HG02610 (cell line): ENCODE results near the gene C4orf33.
A peak's percentile ranks its signal among the peaks of the same experiment; 100 is the strongest.
"Not testable (repeated sequence)": the region's sequence is repeated elsewhere in the genome, so short reads cannot be mapped to it uniquely, and the experiment has no call there.

Source experiments
- ATAC-seq: cut with Tn5 transposase; IDR thresholded peaks from one replicate; pipeline ENCODE4 v1.9.1; 2021; ENCODE audit warnings: mild to moderate bottlenecking, moderate library complexity; ENCODE audit not compliant: unreplicated experiment

C4orf33 gene, protein sequence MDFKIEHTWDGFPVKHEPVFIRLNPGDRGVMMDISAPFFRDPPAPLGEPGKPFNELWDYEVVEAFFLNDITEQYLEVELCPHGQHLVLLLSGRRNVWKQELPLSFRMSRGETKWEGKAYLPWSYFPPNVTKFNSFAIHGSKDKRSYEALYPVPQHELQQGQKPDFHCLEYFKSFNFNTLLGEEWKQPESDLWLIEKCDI

DNA sequence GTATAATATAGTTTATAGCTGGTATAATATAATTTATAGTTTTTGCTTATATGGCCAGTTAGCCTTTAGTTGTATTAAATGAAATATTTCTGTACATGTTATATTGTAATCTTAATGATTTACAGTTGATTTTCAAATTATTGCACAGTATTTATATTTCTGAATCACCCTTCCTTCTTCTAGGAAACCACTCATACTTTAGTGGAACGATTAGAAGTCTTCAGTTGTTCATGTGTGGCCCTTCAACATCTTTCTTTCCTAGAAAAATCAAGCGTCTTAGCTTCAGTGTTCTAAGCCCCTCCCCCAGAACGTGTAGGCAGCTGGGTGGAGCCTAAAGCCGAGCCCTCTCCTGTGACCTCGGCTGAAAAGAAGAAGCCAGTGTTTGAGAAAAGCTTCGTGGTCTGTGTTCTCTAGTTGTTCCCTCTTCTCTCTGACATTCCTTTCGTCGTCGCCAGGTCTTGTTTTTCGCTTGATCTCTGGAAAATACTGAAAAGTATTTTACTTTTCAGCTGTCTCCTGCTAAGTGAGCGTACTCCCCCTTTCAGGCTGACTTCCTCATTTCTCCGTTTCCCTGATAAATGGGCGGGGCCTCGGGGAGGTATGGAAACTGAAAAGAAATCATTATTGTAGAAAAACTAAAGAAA lies at the start of gene C4orf33:
Gene C4orf33 (plus strand): TSS at position 342 of the 644 bp plus-strand sequence. CDS start 6,459 bp downstream, outside the sequence.
- ATAC-seq = peak; percentile 45

DNA sequence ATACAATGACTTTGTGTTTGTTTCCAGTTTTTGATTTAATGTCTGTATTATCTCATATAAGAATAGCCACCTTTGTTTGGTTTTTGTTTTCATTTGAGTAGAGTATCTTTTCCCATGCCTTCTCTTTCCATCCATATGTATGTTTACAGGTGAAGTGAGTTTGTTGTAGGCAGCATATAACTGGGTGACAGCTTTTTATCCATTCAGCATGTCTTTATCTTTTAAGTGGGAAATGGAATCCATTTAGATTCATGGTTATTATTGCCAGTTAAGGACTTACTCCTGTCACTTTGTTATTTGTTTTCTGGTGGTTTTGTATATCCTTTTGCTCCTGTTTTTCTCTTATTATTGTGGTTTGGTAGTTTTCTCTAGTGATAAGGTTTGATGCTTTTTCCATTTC lies 36.9 kb upstream of the C4orf33 start:
- ATAC-seq = no peak

DNA sequence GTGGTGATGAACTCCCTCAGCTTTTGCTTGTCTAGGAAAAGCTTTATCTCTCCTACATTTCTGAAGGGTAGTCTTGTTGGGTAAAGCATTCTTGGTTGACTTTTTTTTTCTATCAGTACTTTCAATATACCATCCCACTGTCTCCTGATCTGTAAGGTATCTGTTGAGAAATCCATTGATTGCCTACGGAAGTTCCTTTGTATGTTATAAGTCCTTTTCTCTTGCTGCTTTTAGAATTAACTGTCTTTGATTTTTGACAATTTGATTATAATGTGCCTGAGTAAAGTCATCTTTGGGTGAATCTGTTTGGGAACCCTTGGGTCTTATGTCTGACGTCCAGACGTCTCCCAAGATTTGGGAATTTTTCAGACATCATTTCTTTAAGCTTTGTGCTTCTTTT lies 33.4 kb upstream of the C4orf33 start:
- no peak for ATAC-seq

DNA sequence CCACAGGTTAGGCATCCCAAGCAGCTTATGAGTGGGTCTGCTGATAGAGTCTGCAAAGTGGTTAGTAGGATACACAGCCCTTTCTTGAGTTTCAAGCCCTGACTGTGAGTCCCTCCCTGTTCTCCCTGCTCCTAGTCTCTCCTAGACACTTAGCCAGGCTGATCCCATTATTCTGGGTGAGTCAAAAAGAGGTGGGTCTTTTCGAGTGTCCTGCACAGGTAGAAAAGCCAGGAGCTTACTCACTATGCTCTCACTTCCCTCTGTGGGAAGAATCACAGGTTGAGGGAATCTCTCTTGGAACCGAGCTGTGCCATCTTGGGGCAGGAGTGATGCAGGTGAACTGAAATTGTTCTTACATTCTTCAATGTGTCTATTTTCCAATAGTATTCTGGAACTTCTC lies 32.3 kb upstream of the C4orf33 start:
- ATAC-seq = no peak

DNA sequence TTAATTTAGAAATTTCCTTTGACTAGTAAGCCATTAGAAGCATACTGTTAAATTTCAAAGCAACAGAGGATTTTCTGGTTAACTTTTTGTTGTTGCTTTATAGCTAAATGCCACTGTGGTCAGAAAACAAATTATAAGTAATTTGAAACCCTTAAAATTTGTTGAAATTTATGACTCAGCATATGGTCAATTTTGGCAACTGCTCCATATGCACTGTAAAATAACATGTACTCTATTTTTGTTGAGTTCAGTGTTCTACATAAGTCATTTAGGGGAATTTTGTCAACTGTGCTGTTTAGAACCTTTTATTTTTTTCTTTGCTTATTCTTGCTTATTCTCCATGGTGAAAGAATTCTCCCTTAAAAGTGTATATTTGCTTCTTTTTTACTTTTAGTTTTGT lies 31.2 kb upstream of the C4orf33 start:
- ATAC-seq = no peak

DNA sequence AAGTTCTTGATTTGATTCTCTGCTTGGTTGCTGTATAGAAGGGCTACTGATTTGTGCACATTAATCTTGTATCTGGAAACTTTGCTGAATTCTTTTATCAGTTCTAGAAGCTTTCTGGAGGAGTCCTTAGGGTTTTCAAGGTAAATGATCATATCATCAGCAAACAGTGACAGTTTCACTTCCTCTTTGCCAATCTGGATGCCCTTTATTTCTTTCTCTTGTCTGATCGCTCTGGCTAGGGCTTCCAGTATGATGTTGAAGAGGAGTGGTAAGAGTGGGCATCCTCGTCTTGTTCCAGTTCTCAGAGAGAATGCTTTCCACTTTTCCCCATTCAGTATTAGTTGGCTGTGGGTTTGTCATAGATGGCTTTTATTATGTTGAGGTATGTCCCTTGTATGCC lies 26.4 kb upstream of the C4orf33 start:
- not testable (repeated sequence) for ATAC-seq

DNA sequence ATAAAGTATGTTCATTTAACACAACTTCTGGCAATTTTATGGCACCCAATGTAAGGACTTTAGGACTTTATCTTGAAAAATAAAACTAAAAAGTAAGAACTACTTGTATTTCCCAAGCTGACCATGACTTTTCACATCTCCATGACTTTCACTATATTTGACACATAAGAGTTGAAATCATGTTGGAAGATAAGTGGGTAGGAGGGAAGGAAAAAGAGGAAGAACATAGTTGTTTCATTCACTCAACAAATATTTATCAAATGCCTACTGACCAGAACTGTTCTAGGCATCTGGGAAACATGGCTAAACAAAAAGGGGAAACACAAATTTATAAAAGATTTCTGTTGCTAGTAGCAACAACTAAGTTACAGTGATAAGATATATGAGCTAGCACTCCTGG lies 18.6 kb upstream of the C4orf33 start:
- no peak for ATAC-seq

DNA sequence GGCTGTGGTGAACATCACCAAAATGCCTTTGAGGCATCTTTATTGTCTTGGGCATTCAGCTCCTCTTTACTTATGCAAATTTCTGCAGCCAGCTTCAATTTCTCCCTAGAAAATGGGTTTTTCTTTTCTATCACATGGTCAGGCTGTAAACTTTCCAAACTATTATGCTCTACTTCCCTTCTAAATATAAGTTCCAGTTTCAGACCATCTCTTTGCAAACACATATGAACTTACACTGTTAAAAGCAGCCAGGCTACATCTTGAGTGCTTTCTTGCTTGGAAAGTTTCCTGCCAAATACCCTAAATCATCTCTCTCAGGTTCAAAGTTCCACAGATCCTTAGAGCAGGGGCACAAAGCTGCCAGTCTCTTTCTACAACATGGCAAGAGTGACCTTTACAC lies 15.8 kb upstream of the C4orf33 start:
- no peak for ATAC-seq

DNA sequence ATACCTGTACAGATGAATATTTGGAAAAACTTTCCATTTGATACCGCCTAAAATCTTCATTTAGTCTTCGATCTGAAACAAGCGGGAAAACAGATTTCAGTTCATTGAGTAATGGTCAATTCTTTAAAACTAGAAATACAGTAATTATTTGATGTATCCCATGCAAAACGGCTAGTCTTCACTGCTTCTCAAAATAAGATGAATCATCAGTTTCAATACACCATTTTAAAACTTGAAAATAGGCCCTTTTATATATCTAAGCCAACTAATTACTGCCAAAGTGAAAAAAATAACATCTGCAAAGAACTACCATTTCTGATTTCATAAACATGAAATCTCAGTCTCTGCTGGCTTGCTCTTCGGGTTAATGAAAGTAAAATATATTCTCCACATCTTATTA lies 13.7 kb upstream of the C4orf33 start:
- ATAC-seq = no peak

DNA sequence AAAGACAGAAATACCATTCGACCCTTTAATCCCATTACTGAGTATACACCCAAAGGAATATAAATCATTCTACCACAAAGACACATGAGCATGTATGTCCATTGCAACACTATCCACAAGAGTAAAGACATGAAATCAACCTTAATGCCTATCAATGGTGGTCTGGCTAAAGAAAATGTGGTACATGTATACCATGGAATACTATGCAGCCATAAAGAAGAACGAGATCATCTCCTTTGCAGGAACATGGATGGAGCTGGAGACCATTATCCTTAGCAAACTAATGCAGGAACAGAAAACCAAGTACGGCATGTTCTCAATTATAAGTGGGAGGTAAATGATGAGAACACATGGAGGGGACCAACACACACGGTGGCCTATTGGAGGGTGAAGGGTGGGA lies 10.5 kb upstream of the C4orf33 start:
- ATAC-seq = no peak

DNA sequence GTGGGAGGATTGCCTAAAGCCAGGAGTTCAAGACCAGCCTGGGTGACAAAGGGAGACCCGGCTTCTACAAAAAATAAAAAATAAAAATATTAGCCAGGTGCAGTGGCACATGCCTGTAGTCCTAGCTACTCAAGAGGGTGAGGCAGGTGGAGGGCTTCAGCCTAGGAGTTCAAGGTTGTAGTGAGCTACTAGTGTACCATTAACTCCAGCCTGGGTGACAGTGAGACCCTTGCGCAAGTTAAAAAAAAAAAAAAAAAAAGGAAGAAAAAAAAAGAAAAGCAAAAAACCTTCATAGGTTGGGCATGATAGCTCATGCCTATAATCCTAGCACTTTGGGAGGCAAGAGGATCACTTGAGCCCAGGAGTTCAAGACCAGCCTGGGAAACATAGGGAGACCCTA lies 8.4 kb upstream of the C4orf33 start:
- no peak for ATAC-seq

DNA sequence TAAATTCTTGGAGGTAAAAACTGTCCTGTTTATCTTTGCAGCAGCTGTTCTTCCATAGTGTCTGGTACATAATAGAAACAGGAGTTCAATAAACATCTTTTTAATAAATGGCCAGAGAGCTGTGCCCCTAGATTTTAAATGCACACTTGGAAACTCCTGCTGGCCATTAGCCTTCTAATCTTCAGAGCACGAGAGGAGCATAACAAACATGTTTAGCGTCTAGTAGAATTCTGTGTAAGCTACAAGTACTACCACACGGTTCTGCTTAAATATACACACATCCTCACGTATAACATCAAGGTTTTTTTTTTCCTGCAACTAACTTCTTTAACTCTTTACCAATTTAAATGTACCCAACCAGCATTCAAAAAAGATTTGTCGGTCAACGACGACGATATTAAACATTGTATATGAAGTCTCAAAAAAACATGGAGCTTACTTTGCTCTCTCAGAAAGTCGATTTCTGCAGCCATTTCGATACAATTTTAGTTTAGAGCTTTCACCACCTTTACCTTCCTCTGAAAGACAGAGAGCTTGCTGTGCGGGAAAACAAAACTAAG lies 3.2 kb upstream of the C4orf33 start:
- ATAC-seq = no peak

DNA sequence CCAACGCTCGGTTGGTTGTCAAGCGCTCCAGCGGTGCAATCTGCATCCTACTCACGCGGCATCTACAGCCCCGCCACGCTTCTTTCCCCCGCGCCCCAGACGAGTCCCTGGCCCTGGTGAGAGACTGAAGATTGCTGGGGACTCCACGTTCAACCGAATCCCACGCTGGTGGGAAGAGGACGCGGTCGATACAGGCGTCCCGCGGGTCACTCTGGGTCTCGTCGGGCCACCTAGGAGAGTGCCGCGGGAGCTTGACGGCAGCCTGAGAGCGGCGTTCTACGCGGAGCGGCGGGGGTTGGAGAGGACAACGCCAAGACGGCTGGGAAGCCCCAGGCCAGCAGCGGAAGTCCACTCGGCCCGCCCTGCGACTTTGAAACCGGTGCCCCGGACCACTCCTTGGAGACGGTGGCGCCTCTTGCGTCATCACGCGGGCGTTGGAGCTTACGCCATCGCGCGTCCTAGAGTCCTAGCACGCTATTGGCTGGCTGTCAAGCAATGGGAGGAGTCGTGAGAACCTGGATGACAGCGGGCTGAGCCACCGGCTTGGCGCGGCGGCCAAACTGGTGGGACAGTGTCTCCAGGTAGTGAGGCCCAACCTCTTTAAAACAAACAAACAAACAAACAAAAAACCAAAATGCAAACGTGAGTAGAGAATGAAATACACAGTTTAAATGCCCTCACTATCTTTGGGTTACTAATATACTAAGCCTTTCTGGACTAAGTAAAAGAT lies 2.6 kb upstream of the C4orf33 start, which contains the start of gene SCLT1:
Gene SCLT1 (minus strand): TSS at position 349 of the 730 bp plus-strand sequence. CDS start 436 bp downstream, outside the sequence.
- ATAC-seq = peak; percentile 93

DNA sequence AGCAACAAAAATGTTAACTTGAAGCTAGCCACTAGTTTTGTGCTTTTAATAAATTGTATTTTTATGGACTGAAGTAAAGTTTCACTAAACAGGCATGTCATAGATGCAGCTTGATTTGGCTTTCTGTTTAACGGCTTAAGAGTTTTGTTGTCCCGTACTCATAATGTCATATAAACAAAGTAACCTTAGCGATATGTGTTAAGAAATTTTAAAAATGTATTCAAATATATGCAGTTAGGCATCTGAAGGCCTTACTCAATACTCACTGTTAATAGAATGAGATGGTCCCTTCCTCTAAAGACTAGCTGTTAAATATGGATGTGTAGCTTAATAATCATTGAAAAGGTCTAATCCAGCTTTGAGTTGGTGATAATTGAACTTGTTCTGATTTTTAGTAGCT lies 1.6 kb upstream of the C4orf33 start:
- no peak for ATAC-seq

DNA sequence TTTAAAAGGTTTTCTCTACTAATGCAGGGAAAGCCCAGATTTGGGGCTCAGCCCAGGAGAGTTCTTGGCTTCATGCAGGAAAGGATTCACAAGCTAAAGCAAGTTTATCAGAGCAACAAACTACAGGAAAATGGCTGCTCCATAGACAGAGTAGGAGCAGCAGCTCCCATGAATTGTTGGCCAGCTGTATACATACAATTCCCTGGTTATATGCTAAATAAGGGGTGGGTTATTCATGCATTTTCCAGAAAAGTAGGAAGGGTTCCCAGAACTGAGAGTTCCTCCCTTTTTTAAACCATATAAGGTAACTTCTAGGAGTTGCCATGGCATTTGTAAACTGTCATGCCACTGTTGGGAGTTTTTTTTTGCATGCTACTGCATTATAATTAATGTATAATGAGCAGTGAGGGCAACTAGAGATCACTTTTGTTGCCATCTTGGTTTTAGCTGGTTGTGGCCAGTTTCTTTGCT lies 2.6 kb downstream of the C4orf33 start:
- ATAC-seq = no peak

DNA sequence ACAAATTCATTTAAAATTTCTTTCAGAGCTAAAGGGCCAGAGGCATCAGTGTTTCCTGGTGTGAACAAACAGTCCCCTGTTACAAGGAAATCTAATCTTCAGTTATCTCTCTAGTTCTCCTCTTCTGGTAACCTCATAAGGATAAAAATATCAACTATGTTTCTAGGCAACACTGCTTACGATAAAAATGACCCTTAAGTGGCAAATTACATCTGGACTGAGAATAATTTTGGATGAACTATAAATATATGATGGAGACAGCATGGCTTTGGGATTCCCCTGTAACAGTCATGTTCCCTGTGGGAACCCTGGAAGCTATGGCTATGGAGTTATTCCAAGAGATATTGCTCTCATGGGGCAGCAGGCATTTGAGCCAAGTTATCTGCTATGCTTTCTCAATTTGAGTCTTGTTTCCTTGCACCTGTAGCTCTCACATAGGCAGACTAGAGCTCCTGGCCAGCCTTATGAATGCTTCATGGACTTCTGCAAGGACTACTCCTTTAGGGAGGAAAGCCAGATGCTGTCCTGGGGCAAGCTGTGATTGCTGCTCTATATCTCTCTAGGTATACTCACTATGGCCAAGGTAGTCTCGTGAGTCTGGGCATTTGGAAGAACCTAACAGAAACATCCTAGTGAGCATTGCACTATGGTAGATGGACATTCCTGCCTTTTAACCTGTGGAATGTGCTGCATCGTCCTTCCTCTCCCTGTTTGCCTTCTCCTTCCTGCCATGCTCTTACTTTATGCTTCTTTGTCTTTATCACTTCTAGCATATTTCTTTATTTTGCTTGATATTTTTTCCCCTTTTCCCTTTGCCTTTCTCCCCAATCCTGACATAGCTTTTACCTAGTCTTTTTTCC lies 14.2 kb downstream of the C4orf33 start:
- ATAC-seq = no peak

DNA sequence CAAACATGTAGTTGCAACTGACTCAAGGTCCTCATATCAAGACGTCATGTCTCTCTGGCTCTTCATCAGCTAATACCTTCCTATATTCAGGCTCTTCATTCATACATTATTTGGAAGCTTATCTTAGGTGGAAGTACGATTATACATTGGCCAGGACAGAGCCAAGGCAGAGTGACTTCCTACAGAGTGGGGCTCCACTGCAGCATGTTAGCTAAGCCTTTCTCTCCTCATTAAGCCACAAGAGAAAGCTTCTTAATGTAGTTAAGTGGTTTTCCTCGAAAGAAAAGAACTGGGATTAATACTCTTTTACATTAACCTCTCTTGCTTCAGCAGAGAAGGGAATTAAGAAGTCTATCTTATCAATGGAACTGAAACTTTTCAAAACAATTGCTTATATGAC lies 15.0 kb downstream of the C4orf33 start:
- no peak for ATAC-seq

DNA sequence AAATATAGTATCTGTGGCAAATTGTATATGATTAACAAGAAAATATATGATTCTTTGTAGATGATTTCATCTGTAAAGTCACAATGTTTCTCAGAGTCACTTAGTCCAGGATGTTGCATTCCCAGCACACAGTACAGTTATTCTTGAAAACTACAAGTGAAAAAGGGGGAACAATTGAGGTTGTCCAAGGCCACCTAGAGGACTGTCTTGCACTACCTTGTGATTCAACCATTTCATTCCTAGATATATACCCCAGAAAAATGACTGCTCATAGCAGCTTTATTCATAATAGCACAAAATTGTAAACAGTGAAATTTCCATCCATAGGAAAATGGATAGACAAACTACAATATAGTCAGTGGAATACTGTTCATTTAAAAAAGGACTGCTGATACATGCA lies 16.0 kb downstream of the C4orf33 start:
- no peak for ATAC-seq

DNA sequence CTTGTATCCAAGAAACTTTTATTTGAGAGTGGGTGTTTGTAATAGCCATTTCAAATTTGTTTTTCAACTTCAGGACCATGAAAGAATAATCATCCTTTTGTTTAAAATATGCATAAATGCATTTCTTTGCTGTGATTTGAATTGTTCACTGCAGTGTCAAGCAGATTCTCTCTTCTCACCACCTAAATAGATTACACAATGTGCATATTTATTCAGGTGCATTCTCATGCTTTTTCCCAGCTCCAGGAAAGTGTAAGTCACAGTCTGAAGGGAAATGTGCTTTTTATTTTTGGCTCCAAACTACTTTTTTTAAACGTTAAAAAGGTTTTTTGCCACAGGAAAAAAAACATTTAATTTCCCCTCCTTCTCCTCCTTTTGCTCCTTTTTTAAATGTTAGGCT lies 17.5 kb downstream of the C4orf33 start:
- ATAC-seq = no peak

DNA sequence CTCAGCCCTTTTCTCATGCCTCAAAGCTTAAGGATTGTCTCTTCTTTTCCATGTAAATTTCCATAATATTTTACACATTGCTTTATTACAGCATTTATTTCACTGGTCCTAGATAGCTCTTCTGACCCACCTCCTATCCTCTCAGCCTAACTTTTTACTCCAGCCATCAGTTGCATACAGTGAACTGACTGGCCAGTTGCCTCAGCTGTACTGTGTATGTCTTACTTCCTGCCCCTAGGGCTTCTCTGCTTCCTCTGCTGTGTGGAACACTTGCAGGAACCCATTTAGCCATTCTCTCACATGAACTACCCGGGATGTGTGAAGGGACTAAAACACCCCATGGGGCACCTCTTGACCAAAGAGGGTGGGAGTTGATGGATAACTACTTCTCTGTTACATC lies 18.0 kb downstream of the C4orf33 start:
- ATAC-seq = no peak

DNA sequence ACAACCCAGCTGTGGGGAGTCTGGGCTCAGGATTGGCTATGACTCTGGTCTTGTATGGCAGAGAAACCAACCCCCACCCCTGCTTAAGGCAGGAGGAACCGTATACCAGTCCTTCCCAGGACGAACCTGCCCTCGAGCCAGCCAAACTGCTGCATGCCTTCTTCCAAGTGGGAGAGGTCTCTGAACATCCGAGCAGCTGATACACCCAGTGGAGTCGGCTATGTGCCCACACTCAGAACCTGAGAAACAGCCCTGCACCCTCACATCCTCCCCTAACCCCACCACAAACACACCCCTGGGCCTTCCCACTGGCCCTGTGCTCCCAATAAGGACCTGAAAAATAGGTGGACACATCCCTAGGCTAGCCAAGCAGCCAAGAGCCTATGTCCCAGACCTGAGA lies 21.8 kb downstream of the C4orf33 start:
- ATAC-seq = no peak
